GM08714 (cell line): ENCODE data around the gene NOL6.

Experiments used
- H3K4me3 ChIP-seq: fragments of 200-500 bp; sonication (Bioruptor generic); 2 replicates; pipeline ENCODE4 v1.5.1; 2014; ENCODE audit warnings: mild to moderate bottlenecking, low read length, inconsistent platforms
- ZNF274 ChIP-seq: IDR thresholded peaks from 2 replicates; pipeline ENCODE4 v1.6.1; 2012; ENCODE audit warnings: mild to moderate bottlenecking, low read depth, low read length

Gene NOL6

GRCh38 chr9:33449715-33450114, 24.0 kb downstream of the NOL6 start:
- no peak overlapping the region for H3K4me3 ChIP-seq
- no peak for TF ChIP-seq ZNF274

GRCh38 chr9:33447799-33448553, 25.7 kb downstream of the NOL6 start:
- no peak for TF ChIP-seq ZNF274
- H3K4me3 ChIP-seq = peak overlapping the region; percentile 6; the same call in 1 of the 2 replicates

- TF ChIP-seq ZNF274 = no peak
Measured at GRCh38 chr9:33446946-33447798, 26.6 kb downstream of the NOL6 start, which contains the start of gene AQP3. AQP3 (minus strand) TSS chr9:33447593; CDS start chr9:33447530, 63 bp downstream.

GRCh38 chr9:33446240-33446945, 27.3 kb downstream of the NOL6 start:
- TF ChIP-seq ZNF274 = no peak
- no peak overlapping the region for H3K4me3 ChIP-seq

More at GRCh38 chr9:33446946-33447798, 26.6 kb downstream of the NOL6 start, which contains the start of gene AQP3:
- peak within 1 kb of the TSS; percentile 6; the same call in 1 of the 2 replicates for H3K4me3 ChIP-seq

- no peak overlapping the region for H3K4me3 ChIP-seq
- no peak for TF ChIP-seq ZNF274
Measured at GRCh38 chr9:33445389-33446239, 28.1 kb downstream of the NOL6 start.

GRCh38 chr9:33443464-33444154, 30.1 kb downstream of the NOL6 start:
- no peak for TF ChIP-seq ZNF274
- H3K4me3 ChIP-seq = no peak overlapping the region

GRCh38 chr9:33443047-33443446, 30.7 kb downstream of the NOL6 start:
- H3K4me3 ChIP-seq = no peak overlapping the region
- no peak for TF ChIP-seq ZNF274

- TF ChIP-seq ZNF274 = no peak
- no peak overlapping the region for H3K4me3 ChIP-seq
Measured at GRCh38 chr9:33442125-33442524, 31.6 kb downstream of the NOL6 start.

- TF ChIP-seq ZNF274 = no peak
- H3K4me3 ChIP-seq = no peak overlapping the region
Measured at GRCh38 chr9:33440609-33441008, 33.1 kb downstream of the NOL6 start.

- no peak for TF ChIP-seq ZNF274
Measured at GRCh38 chr9:33440204-33440603, 33.5 kb downstream of the NOL6 start.

GRCh38 chr9:33439731-33440130, 34.0 kb downstream of the NOL6 start:
- no peak for TF ChIP-seq ZNF274
- H3K4me3 ChIP-seq = no peak overlapping the region

More at GRCh38 chr9:33440204-33440603, 33.5 kb downstream of the NOL6 start:
- H3K4me3 ChIP-seq = no peak overlapping the region

GRCh38 chr9:33438926-33439680, 34.6 kb downstream of the NOL6 start:
- TF ChIP-seq ZNF274 = no peak
- no peak overlapping the region for H3K4me3 ChIP-seq

GRCh38 chr9:33437898-33438297, 35.8 kb downstream of the NOL6 start:
- TF ChIP-seq ZNF274 = no peak
- H3K4me3 ChIP-seq = no peak overlapping the region
